GM18873 (cell line): Measurements from ENCODE around the gene PCDH15.

ENCODE experiments used
- ATAC-seq: cut with Tn5 transposase; IDR thresholded peaks from one replicate; pipeline ENCODE4 v1.9.1; 2021; ENCODE audit warnings: mild to moderate bottlenecking, moderate library complexity, moderate number of reproducible peaks; ENCODE audit not compliant: unreplicated experiment, low FRiP score

PCDH15 gene

GRCh38 chr10:53754596-53755250 lies 1046.3 kb downstream of the PCDH15 start:
- ATAC-seq = no peak
